Natural killer cell (primary cell): ENCODE measurements around the gene CIAO2B. TPM values are rescaled to one million over a fixed set of nuclear protein-coding genes. Genes with fewer than 3 reads are reported as not detected.

Source experiments
- ATAC-seq, 3 donors: fragments of 150-1000 bp in 2 of 3; fragments of 200-7000 bp in 1 of 3; cut with Tn5 transposase; 1 replicate in 1 of 3; 2 replicates in 2 of 3; pipeline ENCODE4 v1.10.0; 2021; ENCODE audit warnings: mild to moderate bottlenecking in 2 of 3, moderate library complexity in 2 of 3
- DNase-seq, 2 donors: peaks; one replicate each; pipeline versions ENCODE4 v3.0.0 to v3.0.0-alpha.2; 2013 to 2021; ENCODE audit warnings: mixed read lengths in 1 of 2
- H3K27ac ChIP-seq: one replicate; pipeline ENCODE4 v1.5.1; 2013; ENCODE audit warnings: mild to moderate bottlenecking, low read length
- H3K27me3 ChIP-seq: one replicate; pipeline ENCODE4 v1.6.1; 2013; ENCODE audit warnings: low read length; ENCODE audit not compliant: control insufficient read depth, insufficient read depth
- H3K36me3 ChIP-seq: one replicate; pipeline ENCODE4 v1.6.1; 2013; ENCODE audit warnings: low read length; ENCODE audit not compliant: control insufficient read depth, insufficient read depth
- H3K4me1 ChIP-seq: one replicate; pipeline ENCODE4 v1.6.1; 2013; ENCODE audit warnings: low read length; ENCODE audit not compliant: control insufficient read depth, insufficient read depth
- H3K4me3 ChIP-seq: one replicate; pipeline ENCODE4 v1.5.1; 2013; ENCODE audit warnings: low read length
- H3K9me3 ChIP-seq: one replicate; pipeline ENCODE4 v1.6.1; 2013; ENCODE audit warnings: low read length; ENCODE audit not compliant: control insufficient read depth, insufficient read depth
- H3K27ac Mint-ChIP-seq, 2 donors: one replicate each; pipeline ENCODE4 v1.8.0; 2022; ENCODE audit warnings: mild to moderate bottlenecking in 2 of 2, mixed read lengths in 2 of 2, moderate library complexity in 1 of 2
- H3K27me3 Mint-ChIP-seq, 2 donors: one replicate each; pipeline ENCODE4 v1.8.0; 2022; ENCODE audit warnings: low read depth in 2 of 2, mixed read lengths in 2 of 2
- H3K36me3 Mint-ChIP-seq: one replicate; pipeline ENCODE4 v1.8.0; 2022; ENCODE audit warnings: mixed read lengths
- H3K4me1 Mint-ChIP-seq, 2 donors: one replicate each; pipeline ENCODE4 v1.8.0; 2022; ENCODE audit warnings: mixed read lengths in 2 of 2
- H3K4me3 Mint-ChIP-seq: one replicate; pipeline ENCODE4 v1.8.0; 2022; ENCODE audit warnings: mild to moderate bottlenecking, moderate library complexity, mixed read lengths
- H3K9me3 Mint-ChIP-seq, 2 donors: one replicate each; pipeline ENCODE4 v1.8.0; 2022; ENCODE audit warnings: mixed read lengths in 2 of 2
- CTCF ChIP-seq: fragments of 200-600 bp; IDR thresholded peaks from one replicate; pipeline ENCODE4 v1.8.0; 2022; ENCODE audit warnings: antibody characterized with exemption
- WGBS: methylation state at CpG from one replicate; pipeline ENCODE4 v1.1.7; 2013; ENCODE audit warnings: missing lambda C conversion rate; ENCODE audit not compliant: insufficient coverage; 5-methylcytosine and 5-hydroxymethylcytosine counted together
- intact Hi-C: fragments of 100-400 bp; cut with micrococcal nuclease; formaldehyde crosslinking; loops from one replicate; pipeline ENCODE4 v1.14.2; 2022
- total RNA-seq, 4 donors: library from RNA; stranded (reverse); fragments of 120-200 nt in 1 of 4; gene quantifications; one replicate each; pipeline versions ENCODE4 v1.2.3 to v1.2.4, GENCODE V29; 2013 to 2022

Gene CIAO2B
- total RNA-seq, 3 donors from 2014 or later (not counting 1 experiment from before 2014, with no cell fraction given): 57.2 to 62.8 (median 60.0) TPM

GRCh38 chr16:66954097-66954659, 20.0 kb upstream of the CIAO2B start:
- DNase-seq (peak; percentile 64 to 85), ATAC-seq (peak; percentile 71 to 89 (median 84))
- Histone ChIP-seq H3K27ac (no peak overlapping the region), H3K9me3 (no peaks in the 10 kb centered on the region), H3K27me3 (peaks cover 21% of the 10 kb centered on the region), H3K4me1 (peaks cover 1% of the 10 kb centered on the region), H3K36me3 (no peaks in the 10 kb centered on the region), H3K4me3 (no peak overlapping the region)
- Mint-ChIP-seq H3K27ac (no peak overlapping the region), H3K4me1 (peaks cover 0 to 4% of the 10 kb centered on the region in 2 donors), H3K9me3 (no peaks in the 10 kb centered on the region), H3K27me3 (peaks cover 29 to 35% of the 10 kb centered on the region in 2 donors), H3K4me3 (peak overlapping the region; percentile 15), H3K36me3 (peaks cover 7% of the 10 kb centered on the region)
- intact Hi-C loops: no loop called here
- peak; percentile 69 for TF ChIP-seq CTCF
- 20% methylated on average over 8 of the region's 8 CpGs for WGBS

DNA sequence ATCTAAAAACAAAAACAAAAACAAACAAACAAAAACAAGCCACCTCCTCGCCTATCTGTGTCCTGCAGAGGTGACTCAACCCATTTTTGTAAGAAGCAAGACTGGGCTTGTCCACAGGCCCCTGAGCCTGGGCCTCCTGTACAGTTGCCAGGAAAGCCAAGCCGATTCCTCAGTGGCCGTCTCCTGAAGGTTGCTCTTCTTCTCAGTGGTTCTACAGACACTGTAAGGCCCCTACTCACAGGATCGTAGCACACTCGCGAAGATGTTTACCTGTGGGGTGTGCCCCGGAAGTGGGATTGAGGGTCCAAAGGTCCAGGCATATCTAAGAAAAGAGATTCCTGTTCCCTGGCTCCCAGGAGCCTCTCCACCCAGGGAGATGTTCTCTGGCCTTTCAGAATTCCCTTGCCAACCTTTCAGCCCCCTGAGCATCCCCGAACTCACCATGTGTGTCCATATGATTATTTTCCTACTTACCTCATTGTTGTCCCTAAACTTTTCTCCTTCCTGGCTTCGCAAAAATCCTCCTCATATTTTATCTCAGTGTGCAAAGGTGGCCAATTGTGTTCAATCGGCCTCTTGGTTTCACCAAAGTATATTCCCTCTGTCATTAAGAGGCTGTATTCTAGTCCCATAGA, 19.4 kb upstream of the CIAO2B start:
- H3K4me1 ChIP-seq: peaks cover 7% of the 10 kb centered on the region
- Mint-ChIP-seq H3K36me3 (peaks cover 7% of the 10 kb centered on the region), H3K9me3 (no peaks in the 10 kb centered on the region), H3K27me3 (peaks cover 35 to 37% of the 10 kb centered on the region in 2 donors), H3K4me1 (peaks cover 6 to 9% of the 10 kb centered on the region in 2 donors), H3K27ac (no peak overlapping the region), H3K4me3 (peak overlapping the region; percentile 15)
- WGBS: 79% methylated on average over 10 of the region's 10 CpGs
- H3K36me3 ChIP-seq: no peaks in the 10 kb centered on the region
- H3K27ac ChIP-seq: no peak overlapping the region
- no peak overlapping the region for H3K4me3 ChIP-seq
- H3K27me3 ChIP-seq: peaks cover 27% of the 10 kb centered on the region
- ATAC-seq (no peak), DNase-seq (no peak)
- H3K9me3 ChIP-seq: no peaks in the 10 kb centered on the region
- TF ChIP-seq CTCF: no peak
- intact Hi-C loops: no loop called here

- Histone ChIP-seq H3K36me3 (no peaks in the 10 kb centered on the region), H3K27ac (no peak overlapping the region), H3K4me1 (peaks cover 17% of the 10 kb centered on the region), H3K27me3 (peaks cover 33% of the 10 kb centered on the region), H3K9me3 (no peaks in the 10 kb centered on the region), H3K4me3 (no peak overlapping the region)
- Mint-ChIP-seq H3K9me3 (no peaks in the 10 kb centered on the region), H3K27me3 (peaks cover 34 to 38% of the 10 kb centered on the region in 2 donors), H3K4me1 (peaks cover 16 to 18% of the 10 kb centered on the region in 2 donors), H3K36me3 (peaks cover 7% of the 10 kb centered on the region), H3K4me3 (no peak overlapping the region), H3K27ac (no peak overlapping the region)
- ATAC-seq (no peak), DNase-seq (no peak)
- intact Hi-C loops: no loop called here
- WGBS: 83% methylated on average over 7 of the region's 7 CpGs
- no peak for TF ChIP-seq CTCF
Measured at GRCh38 chr16:66952430-66953110, 18.4 kb upstream of the CIAO2B start.
